HUES64 (cell line): ENCODE data around the gene RDH16.
"Not testable (repeated sequence)": the region's sequence is repeated elsewhere in the genome, so short reads cannot be mapped to it uniquely, and the experiment has no call there.

Experiments used
- H3K27ac ChIP-seq: 2 replicates; pipeline ENCODE4 v1.7.0; 2013; ENCODE audit warnings: low read depth, low read length, inconsistent platforms
- H3K27me3 ChIP-seq: 2 replicates; pipeline ENCODE4 v1.6.1; 2013; ENCODE audit warnings: mild to moderate bottlenecking, low read length; ENCODE audit not compliant: insufficient read depth
- H3K36me3 ChIP-seq: 2 replicates; pipeline ENCODE4 v1.6.1; 2013; ENCODE audit warnings: mild to moderate bottlenecking, low read length; ENCODE audit not compliant: insufficient read depth
- H3K4me1 ChIP-seq: 2 replicates; pipeline ENCODE4 v1.6.1; 2013; ENCODE audit warnings: mild to moderate bottlenecking, low read length, moderate library complexity; ENCODE audit not compliant: insufficient read depth
- H3K4me3 ChIP-seq: 2 replicates; pipeline ENCODE4 v1.5.1; 2013; ENCODE audit warnings: mild to moderate bottlenecking, low read length, moderate library complexity
- H3K9ac ChIP-seq: 2 replicates; pipeline ENCODE4 v1.6.1; 2013; ENCODE audit warnings: mild to moderate bottlenecking, low read depth, low read length
- H3K9me3 ChIP-seq: 2 replicates; pipeline ENCODE4 v1.6.1; 2013; ENCODE audit warnings: low read depth, low read length; ENCODE audit not compliant: insufficient read depth
- WGBS: fragments of 150-250, 120-280 bp; methylation state at CpG from one replicate; pipeline ENCODE4 v1.1.7; 2013; ENCODE audit warnings: missing lambda C conversion rate; 5-methylcytosine and 5-hydroxymethylcytosine counted together

The RDH16 gene

DNA sequence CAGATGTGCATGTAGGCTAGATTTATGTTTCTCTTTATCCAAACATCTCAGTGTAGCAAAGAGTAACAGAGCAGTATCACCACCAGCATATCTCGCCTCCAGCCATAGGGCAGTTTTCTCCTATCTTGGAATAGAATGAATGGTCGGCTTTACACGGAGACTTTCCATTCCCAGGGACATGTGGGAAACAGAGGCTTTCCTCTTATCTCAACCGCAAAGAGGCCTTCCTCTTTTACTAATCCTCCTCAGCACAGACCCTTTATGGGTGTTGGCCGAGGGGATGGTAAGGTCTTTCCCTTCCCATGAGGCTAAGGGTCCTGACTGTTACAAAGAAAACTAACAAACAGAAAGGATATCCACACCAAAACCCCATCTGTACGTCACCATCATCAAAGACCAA lies 11.5 kb upstream of the RDH16 start:
- H3K27ac ChIP-seq, H3K36me3 ChIP-seq, H3K9ac ChIP-seq, H3K9me3 ChIP-seq, H3K4me1 ChIP-seq, H3K27me3 ChIP-seq, H3K4me3 ChIP-seq: not testable (repeated sequence)
- 96% methylated on average over 5 of the region's 6 CpGs for WGBS

- not testable (repeated sequence) for H3K4me3 ChIP-seq
- WGBS: 81% methylated on average over 15 of the region's 15 CpGs
Measured at GRCh38 chr12:56965997-56966642, 8.7 kb upstream of the RDH16 start.

GRCh38 chr12:56965124-56965523 lies 7.7 kb upstream of the RDH16 start:
- H3K9me3 ChIP-seq, H3K9ac ChIP-seq, H3K4me1 ChIP-seq, H3K4me3 ChIP-seq, H3K36me3 ChIP-seq, H3K27ac ChIP-seq, H3K27me3 ChIP-seq: not testable (repeated sequence)
- WGBS: no CpG with 5 or more reads among the region's 4 CpGs

More at GRCh38 chr12:56965997-56966642, 8.7 kb upstream of the RDH16 start:
- not testable (repeated sequence) for H3K9ac ChIP-seq, H3K9me3 ChIP-seq, H3K27ac ChIP-seq, H3K36me3 ChIP-seq, H3K4me1 ChIP-seq, H3K27me3 ChIP-seq

DNA sequence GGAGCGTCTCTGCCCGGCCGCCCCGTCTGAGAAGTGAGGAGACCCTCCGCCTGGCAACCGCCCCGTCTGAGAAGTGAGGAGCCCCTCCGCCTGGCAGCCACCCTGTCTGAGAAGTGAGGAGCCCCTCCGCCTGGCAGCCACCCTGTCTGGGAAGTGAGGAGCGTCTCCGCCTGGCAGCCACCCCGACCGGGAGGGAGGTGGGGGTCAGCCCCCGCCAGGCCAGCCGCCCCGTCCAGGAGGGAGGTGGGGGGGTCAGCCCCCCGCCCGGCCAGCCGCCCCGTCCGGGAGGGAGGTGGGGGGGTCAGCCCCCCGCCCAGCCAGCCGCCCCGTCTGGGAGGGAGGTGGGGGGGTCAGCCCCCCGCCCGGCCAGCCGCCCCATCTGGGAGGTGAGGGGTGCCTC lies 6.1 kb upstream of the RDH16 start:
- not testable (repeated sequence) for H3K4me3 ChIP-seq, H3K27me3 ChIP-seq, H3K9ac ChIP-seq, H3K36me3 ChIP-seq, H3K4me1 ChIP-seq, H3K27ac ChIP-seq
- H3K9me3 ChIP-seq: peaks cover 12% of the 10 kb centered on the region
- WGBS: 98% methylated on average over 14 of the region's 27 CpGs

- H3K36me3 ChIP-seq, H3K9ac ChIP-seq, H3K27ac ChIP-seq, H3K27me3 ChIP-seq, H3K4me1 ChIP-seq, H3K4me3 ChIP-seq: not testable (repeated sequence)
- H3K9me3 ChIP-seq: peaks cover 25% of the 10 kb centered on the region
- 82% methylated on average over 4 of the region's 4 CpGs for WGBS
Measured at GRCh38 chr12:56962247-56962646, 4.8 kb upstream of the RDH16 start.

DNA sequence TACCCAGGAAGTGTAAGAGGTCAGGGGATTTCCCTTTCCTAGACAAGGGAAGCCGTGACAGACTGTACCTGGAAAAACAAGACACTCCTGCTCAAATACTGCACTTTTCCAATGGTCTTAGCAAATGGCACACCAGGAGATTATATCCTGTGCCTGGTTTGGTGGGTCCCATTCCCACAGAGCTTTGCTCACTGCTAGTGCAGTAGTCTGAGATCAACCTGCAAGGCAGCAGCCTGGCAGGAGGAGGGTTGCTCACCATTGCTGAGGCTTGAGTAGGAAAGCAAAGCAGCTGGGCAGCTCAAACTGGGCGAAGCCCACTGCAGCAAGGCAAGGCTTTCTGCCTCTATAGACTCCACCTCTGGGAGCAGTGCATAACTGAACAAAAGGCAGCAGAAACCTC lies 1.0 kb upstream of the RDH16 start:
- no peak overlapping the region for H3K9ac ChIP-seq
- WGBS: 83% methylated on average over 2 of the region's 2 CpGs
- no peaks in the 10 kb centered on the region for H3K27me3 ChIP-seq
- no peaks in the 10 kb centered on the region for H3K4me1 ChIP-seq
- peaks cover 21% of the 10 kb centered on the region; the same call in 1 of the 2 replicates for H3K9me3 ChIP-seq
- H3K36me3 ChIP-seq: no peaks in the 10 kb centered on the region
- no peak overlapping the region for H3K4me3 ChIP-seq
- H3K27ac ChIP-seq: no peak overlapping the region

GRCh38 chr12:56955631-56956256 lies 1.7 kb downstream of the RDH16 start:
- Histone ChIP-seq H3K4me1 (no peaks in the 10 kb centered on the region), H3K9ac (no peak overlapping the region), H3K36me3 (no peaks in the 10 kb centered on the region), H3K27me3 (no peaks in the 10 kb centered on the region), H3K9me3 (peaks cover 17% of the 10 kb centered on the region; the same call in 1 of the 2 replicates), H3K4me3 (no peak overlapping the region), H3K27ac (no peak overlapping the region)
- WGBS: 93% methylated on average over 1 of the region's 2 CpGs

DNA sequence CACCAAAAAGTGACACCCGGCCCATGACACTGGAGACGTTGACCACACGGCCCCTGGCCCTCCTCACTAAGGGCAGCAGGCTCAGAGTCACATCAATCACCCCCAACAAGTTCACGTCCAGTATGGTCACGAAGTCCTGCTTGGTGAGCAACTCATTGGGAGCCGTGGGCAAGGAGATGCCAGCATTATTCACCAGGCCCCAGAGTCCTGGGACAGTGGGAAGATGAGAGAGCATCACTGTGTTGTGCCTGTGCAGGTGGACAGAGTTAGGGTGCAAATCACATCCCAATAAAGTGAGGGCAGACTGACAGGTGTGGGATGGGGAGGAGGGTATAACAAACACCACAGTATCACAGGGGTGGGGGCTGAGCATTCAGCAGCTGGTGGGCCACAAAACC lies 2.5 kb downstream of the RDH16 start:
- peaks cover 17% of the 10 kb centered on the region; the same call in 1 of the 2 replicates for H3K9me3 ChIP-seq
- no peak overlapping the region for H3K9ac ChIP-seq
- H3K27ac ChIP-seq: no peak overlapping the region
- no peaks in the 10 kb centered on the region for H3K27me3 ChIP-seq
- H3K4me1 ChIP-seq: no peaks in the 10 kb centered on the region
- 84% methylated on average over 6 of the region's 6 CpGs for WGBS
- no peaks in the 10 kb centered on the region for H3K36me3 ChIP-seq
- H3K4me3 ChIP-seq: no peak overlapping the region

- no peaks in the 10 kb centered on the region for H3K4me1 ChIP-seq
- no peak overlapping the region for H3K27ac ChIP-seq
- H3K4me3 ChIP-seq: no peak overlapping the region
- no peaks in the 10 kb centered on the region for H3K36me3 ChIP-seq
- no peaks in the 10 kb centered on the region for H3K27me3 ChIP-seq
- H3K9ac ChIP-seq: no peak overlapping the region
- H3K9me3 ChIP-seq: peaks cover 17% of the 10 kb centered on the region; the same call in 1 of the 2 replicates
- WGBS: 91% methylated on average over 6 of the region's 6 CpGs
Measured at GRCh38 chr12:56954057-56954957, 3.1 kb downstream of the RDH16 start.

DNA sequence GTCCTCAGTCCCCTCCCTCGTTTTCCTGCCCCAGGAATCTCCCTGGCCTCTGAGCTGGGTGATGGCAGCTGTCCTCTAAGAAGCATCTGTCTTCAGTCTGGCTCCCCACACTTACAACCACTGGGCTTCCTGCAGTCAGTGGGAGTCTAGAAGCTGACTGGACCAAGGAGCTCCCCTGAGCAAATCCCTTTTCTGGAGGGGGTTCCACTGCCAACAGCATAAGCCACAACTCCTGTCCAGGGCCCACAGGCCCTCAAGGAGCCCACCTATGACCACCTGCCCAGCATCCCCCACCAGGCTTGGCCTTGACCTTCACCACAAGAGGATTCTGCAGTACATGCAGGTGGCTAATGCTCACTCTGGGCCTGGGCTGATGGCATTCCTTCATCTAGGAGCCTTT lies 4.1 kb downstream of the RDH16 start:
- Histone ChIP-seq H3K9ac (no peak overlapping the region), H3K4me3 (no peak overlapping the region), H3K4me1 (no peaks in the 10 kb centered on the region), H3K27ac (no peak overlapping the region), H3K36me3 (no peaks in the 10 kb centered on the region), H3K27me3 (no peaks in the 10 kb centered on the region), H3K9me3 (peaks cover 12% of the 10 kb centered on the region; the same call in 1 of the 2 replicates)
- 49% methylated on average over 1 of the region's 1 CpG for WGBS

DNA sequence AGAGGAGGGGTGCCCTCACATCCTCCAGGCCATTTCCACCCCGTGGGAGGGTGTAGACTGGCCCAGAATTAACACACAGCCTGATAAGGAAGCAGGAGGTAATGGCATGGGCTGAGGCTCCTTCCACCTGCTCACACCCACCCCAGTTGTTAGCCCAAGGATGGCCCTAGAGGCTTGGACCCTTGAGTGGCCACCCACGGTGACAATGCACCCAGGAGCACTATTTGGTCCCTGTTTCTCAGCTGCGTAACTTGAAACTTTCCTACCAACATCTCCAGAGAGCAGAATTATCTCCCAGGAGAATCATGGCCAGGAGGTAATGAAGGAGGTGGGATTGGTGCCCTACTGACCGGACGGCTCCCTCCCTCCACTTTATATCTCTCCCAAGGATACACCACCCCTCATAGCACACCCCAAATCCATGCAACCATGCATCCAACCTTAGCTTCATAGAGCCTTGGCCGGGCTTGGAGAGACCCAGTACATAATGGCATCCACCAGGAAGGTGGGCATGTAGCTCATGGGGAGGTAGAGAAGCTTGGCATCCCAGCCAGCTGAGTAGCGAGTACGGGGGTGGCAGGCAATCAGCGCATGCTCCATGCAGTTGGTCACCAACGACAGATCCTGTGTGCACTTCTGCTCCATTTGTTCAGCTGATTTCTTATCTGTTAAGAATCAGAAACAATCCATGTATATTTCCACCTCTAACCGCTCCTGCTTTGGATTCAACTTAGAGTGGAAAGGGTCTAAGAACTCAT lies 5.6 kb downstream of the RDH16 start:
- H3K27ac ChIP-seq: no peak overlapping the region
- no peaks in the 10 kb centered on the region for H3K27me3 ChIP-seq
- no peak overlapping the region for H3K9ac ChIP-seq
- no peaks in the 10 kb centered on the region for H3K4me1 ChIP-seq
- no peaks in the 10 kb centered on the region for H3K36me3 ChIP-seq
- H3K9me3 ChIP-seq: no peaks in the 10 kb centered on the region
- WGBS: 89% methylated on average over 11 of the region's 11 CpGs
- H3K4me3 ChIP-seq: no peak overlapping the region
